GM23338 (cell line): Measurements from ENCODE around the gene ALB.

Experiments used
- CREB1 ChIP-seq: fragments of 250-450 bp; sonication (Bioruptor Pico); IDR thresholded peaks from 2 replicates; pipeline ENCODE4 v1.5.0; 2020; ENCODE audit warnings: low read depth, mild to moderate bottlenecking, moderate library complexity
- CTCF ChIP-seq, 2 experiments: fragments of 200-600 bp in 1 of 2; sonication (generic) in 1 of 2; conservative IDR thresholded peaks; 2 replicates each; pipeline versions ENCODE4 v1.5.1 to v1.6.1; 2016 to 2017; ENCODE audit warnings: antibody characterized with exemption in 2 of 2, low read depth in 2 of 2, mild to moderate bottlenecking in 2 of 2, moderate library complexity in 1 of 2
- ETS1 ChIP-seq: IDR thresholded peaks from 2 replicates; pipeline ENCODE4 v1.6.1; 2016; ENCODE audit warnings: antibody characterized with exemption
- EZH2 ChIP-seq: fragments of 200-600 bp; sonication (generic); IDR thresholded peaks from one replicate; pipeline ENCODE4 v1.8.0; 2017; ENCODE audit warnings: antibody characterized with exemption, mild to moderate bottlenecking, low read depth; ENCODE audit not compliant: unreplicated experiment
- EZH2phosphoT487 ChIP-seq: fragments of 200-600 bp; sonication (generic); IDR thresholded peaks from one replicate; pipeline ENCODE4 v1.8.1; 2018; ENCODE audit warnings: antibody characterized with exemption; ENCODE audit not compliant: unreplicated experiment
- JUNB ChIP-seq: IDR thresholded peaks from one replicate; pipeline ENCODE4 v1.6.1; 2016; ENCODE audit warnings: antibody characterized with exemption; ENCODE audit not compliant: unreplicated experiment
- POLR2AphosphoS5 ChIP-seq: IDR thresholded peaks from 2 replicates; pipeline ENCODE4 v1.6.1; 2016; ENCODE audit warnings: antibody characterized with exemption, low read depth
- STAT1 ChIP-seq: IDR thresholded peaks from one replicate; pipeline ENCODE4 v1.6.1; 2016; ENCODE audit warnings: antibody characterized with exemption; ENCODE audit not compliant: unreplicated experiment
- ZNF462 ChIP-seq: fragments of 250-450 bp; sonication (Bioruptor Pico); IDR thresholded peaks from 2 replicates; pipeline ENCODE4 v1.5.0; 2020; ENCODE audit warnings: mild to moderate bottlenecking, moderate library complexity
- TF ChIP-seq, protein P1 (sequence below): IDR thresholded peaks from one replicate; pipeline ENCODE4 v1.6.1; 2018; ENCODE audit warnings: antibody characterized with exemption; ENCODE audit not compliant: unreplicated experiment

DNA sequence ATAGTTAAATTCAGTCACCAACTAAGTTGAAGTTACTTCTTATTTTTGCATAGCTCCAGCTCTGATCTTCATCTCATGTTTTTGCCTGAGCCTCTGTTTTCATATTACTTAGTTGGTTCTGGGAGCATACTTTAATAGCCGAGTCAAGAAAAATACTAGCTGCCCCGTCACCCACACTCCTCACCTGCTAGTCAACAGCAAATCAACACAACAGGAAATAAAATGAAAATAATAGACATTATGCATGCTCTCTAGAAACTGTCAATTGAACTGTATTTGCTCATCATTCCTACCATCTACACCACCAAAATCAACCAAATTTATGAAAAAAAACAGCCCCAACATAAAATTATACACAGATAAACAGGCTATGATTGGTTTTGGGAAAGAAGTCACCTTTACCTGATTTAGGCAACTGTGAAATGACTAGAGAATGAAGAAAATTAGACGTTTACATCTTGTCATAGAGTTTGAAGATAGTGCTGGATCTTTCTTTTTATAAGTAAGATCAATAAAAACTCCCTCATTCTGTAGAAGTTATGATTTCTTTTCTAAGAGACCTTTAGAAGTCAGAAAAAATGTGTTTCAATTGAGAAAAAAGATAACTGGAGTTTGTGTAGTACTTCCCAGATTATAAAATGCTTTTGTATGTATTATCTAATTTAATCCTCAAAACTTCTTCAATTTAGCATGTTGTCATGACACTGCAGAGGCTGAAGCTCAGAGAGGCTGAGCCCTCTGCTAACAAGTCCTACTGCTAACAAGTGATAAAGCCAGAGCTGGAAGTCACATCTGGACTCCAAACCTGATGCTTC, 7.0 kb downstream of the ALB start:
- TF ChIP-seq CTCF (conservative IDR thresholded peaks at IDR 0.05; ENCODE audit: low read depth in 2 of 2) (no peak), JUNB (no peak), STAT1 (no peak), EZH2phosphoT487 (no peak), EZH2 (no peak), CREB1 (CRISPR knock-in tag) (no peak), POLR2AphosphoS5 (no peak), ETS1 (no peak), ZNF462 (CRISPR knock-in tag) (no peak)
- TF ChIP-seq, protein P1, sequence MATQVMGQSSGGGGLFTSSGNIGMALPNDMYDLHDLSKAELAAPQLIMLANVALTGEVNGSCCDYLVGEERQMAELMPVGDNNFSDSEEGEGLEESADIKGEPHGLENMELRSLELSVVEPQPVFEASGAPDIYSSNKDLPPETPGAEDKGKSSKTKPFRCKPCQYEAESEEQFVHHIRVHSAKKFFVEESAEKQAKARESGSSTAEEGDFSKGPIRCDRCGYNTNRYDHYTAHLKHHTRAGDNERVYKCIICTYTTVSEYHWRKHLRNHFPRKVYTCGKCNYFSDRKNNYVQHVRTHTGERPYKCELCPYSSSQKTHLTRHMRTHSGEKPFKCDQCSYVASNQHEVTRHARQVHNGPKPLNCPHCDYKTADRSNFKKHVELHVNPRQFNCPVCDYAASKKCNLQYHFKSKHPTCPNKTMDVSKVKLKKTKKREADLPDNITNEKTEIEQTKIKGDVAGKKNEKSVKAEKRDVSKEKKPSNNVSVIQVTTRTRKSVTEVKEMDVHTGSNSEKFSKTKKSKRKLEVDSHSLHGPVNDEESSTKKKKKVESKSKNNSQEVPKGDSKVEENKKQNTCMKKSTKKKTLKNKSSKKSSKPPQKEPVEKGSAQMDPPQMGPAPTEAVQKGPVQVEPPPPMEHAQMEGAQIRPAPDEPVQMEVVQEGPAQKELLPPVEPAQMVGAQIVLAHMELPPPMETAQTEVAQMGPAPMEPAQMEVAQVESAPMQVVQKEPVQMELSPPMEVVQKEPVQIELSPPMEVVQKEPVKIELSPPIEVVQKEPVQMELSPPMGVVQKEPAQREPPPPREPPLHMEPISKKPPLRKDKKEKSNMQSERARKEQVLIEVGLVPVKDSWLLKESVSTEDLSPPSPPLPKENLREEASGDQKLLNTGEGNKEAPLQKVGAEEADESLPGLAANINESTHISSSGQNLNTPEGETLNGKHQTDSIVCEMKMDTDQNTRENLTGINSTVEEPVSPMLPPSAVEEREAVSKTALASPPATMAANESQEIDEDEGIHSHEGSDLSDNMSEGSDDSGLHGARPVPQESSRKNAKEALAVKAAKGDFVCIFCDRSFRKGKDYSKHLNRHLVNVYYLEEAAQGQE = no peak
